Eye (tissue), 1 donor: Measurements from ENCODE around the gene PAPPA.

ENCODE experiments used
- DNase-seq: peaks from one replicate; pipeline ENCODE4 v3.0.0-alpha.2; 2015

The PAPPA gene

DNA sequence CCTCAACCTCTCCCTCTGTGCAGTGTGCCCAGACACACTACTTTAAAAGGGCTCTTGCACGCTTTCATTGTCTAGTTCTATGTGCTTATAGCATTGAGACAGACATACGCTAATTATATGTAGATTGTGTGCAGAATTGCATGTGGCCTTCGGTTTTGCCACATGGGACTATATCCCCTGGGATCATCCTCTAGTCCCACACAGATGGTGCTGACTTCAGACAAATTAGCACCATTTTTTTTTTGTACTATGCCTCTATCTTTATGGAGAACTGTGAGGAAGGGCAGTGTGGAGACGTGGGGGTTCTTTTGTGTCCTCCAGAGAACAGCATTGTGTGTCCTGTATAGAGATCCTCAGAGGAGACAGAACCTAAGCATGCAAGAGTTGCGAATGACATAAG is 29.3 kb downstream of the PAPPA start:
- no peak for DNase-seq

DNA sequence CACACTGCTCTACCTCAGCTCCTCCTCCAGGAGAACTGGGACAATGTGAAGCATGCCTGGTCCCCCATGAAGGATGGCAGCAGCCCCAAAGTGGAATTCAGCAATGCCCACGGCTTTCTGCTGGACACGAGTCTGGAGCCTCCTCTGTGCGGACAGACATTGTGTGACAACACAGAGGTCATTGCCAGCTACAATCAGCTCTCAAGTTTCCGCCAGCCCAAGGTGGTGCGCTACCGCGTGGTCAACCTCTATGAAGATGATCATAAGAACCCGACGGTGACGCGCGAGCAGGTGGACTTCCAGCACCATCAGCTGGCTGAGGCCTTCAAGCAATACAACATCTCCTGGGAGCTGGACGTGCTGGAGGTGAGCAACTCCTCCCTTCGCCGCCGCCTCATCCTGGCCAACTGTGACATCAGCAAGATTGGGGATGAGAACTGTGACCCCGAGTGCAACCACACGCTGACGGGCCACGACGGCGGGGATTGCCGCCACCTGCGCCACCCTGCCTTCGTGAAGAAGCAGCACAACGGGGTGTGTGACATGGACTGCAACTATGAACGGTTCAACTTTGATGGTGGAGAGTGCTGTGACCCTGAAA is 34.1 kb downstream of the PAPPA start:
- DNase-seq: no peak

GRCh38 chr9:116189683-116190082 is 36.1 kb downstream of the PAPPA start:
- no peak for DNase-seq

- no peak for DNase-seq
Measured at GRCh38 chr9:116190637-116191396, 37.2 kb downstream of the PAPPA start.

DNA sequence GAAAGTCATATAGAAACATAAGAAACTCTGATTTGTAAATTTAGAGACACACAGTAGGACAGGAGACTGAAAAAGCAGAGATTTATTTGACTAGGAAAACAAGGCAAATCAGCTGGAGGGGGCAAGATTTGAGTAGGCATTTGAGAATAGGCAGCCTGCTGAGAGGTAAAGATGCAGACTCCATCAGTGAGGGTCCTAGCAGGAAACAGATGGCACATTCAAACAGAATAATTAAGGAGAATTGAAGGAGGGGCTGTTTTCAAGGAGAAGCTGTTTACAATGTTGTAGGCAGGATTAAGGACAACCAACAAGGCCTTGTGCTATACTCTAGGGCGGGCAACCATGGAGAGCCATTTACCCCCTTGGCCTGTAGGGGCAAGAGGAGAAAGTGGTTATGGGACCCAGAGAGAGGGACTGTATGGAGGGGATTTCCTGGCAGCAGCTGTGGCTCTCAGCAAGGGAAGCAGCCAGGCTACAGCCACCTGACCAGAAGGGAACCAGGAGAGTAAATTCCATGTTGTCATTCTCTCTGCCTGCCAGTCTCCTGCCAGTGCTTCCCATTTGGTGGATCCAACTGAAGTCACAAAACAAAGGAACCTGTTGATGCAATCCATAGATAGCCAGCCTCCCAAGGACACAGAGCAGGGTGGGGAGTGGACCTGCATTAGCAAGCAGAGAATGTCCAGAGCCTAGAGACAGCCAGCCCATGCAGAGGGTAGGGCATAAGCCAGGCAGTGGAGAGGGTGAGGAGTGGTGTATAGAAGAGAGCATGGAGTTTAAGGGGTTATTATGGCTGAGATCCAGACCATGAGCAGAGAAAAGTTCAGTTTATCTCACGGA is 38.2 kb downstream of the PAPPA start:
- DNase-seq: peak; percentile 36

GRCh38 chr9:116193636-116194035 is 40.0 kb downstream of the PAPPA start:
- DNase-seq: no peak

DNA sequence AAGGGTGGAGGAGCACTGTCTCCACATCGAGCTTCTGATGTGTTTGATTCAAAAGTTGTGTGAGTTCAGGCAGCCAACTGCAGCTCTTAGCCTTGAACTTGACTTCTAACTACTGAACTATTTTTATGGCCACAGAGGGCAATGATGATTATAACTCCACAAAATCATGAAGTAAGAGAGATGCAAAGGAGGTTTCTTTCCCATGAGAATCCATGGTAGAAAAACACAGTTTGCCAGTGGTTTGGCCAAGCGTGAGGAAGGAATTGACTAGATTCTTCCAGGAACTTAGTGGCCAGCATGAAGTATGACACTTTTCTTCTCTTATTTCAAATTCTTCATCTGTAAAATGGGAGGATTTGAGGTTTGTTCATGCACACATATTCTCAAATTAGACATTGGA is 43.2 kb downstream of the PAPPA start:
- no peak for DNase-seq

- no peak for DNase-seq
Measured at GRCh38 chr9:116198344-116198743, 44.8 kb downstream of the PAPPA start.

DNA sequence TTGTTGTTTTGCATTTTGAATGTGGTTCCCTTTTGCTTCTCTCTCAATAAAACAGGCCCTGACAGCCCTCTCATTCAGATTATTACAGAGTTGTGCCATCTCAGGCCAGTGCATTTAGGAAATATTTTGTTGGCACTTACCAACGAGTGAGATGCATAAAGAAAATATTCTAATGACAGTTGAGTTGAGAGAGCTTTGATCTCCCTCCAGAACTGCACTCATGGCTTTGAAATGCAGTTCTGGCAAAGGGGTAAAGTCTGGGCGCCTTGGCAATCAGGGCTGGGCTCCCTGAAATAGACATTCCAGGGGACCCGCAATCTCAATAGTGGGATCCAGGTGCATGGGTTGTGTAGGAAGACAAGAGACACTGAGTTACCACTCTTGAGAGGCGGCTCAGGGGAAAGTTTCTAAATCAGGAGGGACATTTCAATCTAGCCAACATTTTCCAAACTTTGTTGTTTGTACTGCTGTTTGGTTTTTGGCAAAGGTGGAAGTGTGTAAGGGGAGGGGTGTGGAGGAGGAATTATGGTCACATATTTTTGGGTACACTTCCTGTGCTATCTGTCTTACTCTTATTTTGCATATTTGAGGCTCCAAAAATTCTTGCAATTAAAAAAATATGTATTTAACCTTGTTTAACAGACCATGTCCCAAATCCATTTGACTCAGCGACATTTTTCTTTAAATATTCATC is 48.8 kb downstream of the PAPPA start:
- DNase-seq: no peak

DNA sequence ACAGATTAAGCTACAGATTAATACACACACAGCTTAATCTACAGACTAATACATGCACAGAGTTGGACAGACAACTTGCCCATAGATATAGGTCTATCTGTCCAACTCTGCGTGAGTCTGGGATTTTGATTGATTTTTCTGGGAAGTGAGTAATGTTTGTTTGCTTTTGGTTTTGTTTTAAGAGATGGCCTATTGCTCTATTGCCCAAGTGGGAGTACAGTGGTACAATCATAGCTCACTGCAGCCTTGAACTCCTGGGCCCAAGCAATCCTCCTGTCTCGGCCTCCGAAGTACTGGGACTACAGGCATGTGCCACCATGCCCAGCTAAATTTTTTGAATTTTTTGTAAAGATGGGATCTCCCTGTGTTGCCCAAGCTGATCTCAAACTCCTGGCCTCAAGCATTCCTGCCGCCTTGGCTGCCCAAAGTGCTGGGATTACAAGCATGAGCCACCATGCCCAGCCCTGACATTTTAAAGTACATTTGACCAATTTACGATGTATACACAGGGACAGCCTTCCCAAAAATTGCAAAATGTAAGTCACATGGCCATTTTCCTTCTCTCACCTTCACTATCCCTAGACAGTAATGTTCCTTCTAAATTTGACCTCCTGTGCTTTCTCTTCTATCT is 50.8 kb downstream of the PAPPA start:
- no peak for DNase-seq

DNA sequence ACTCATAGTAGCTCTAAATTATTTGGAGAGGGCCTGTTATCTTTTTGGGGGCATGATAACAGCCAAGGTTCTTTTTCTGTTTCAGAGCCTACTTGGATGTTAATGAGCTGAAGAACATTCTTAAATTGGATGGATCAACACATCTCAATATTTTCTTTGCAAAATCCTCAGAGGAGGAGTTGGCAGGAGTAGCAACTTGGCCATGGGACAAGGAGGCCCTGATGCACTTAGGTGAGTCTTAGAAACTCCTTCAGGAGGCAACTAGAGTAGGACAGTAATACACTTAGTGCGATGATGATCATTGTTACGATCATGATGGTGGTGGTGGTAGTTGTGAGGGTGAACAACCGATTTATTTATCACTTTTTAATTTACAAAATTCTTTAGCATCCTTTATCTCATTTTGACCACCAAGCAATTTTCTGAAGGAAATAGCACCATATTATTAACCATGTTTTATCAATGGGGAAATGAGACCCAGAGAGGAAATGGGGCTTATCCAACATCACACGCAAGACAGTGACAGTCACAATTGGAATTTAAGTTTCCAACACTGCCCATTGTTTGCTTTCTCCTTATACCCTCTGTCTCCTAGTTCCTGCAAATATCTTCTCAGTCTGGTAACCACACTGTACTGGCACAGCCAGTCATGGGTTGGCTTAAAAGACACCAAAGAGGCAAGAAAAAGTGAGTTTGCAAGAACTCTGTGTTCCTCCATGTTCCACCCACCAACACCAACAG is 54.0 kb downstream of the PAPPA start:
- no peak for DNase-seq

DNA sequence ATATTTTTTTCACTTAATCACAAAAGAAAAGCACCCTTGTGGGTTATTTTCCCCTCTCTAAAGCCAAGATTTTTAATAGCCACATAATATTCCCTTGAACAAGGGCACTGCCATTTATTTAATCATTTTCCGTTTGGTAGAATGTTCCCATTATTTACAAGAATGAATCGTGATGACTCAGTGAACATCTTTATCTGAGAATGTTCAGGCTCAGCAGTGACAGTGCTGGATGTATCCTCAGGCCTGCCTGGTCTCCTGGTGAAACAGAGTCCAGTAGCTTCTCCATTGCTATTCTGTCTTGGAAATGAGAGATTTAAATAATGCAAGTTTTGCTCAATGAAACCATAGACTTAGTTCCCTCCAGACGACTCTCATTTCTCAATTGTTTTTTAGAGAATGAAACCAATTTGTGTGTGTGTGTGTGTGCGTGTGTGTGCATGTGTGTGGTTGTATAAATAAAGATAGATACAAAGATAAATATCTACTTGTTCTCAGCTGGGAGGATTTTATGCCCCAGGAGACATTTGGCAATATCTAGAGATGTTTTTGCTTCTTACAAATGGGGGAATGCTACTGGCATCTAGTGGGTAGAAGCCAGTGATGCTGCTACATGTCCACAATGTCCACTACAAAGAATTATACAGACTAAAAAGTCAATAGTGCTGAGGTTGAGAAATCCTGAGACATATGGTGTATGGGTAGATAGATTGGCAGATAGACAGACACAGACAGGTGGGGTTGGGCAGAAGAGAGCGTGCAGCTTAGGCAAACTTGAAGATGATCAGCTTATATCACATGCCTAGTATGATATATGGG is 55.0 kb downstream of the PAPPA start:
- DNase-seq: no peak

- peak; percentile 53 for DNase-seq
Measured at GRCh38 chr9:116209414-116210116, 56.0 kb downstream of the PAPPA start.

DNA sequence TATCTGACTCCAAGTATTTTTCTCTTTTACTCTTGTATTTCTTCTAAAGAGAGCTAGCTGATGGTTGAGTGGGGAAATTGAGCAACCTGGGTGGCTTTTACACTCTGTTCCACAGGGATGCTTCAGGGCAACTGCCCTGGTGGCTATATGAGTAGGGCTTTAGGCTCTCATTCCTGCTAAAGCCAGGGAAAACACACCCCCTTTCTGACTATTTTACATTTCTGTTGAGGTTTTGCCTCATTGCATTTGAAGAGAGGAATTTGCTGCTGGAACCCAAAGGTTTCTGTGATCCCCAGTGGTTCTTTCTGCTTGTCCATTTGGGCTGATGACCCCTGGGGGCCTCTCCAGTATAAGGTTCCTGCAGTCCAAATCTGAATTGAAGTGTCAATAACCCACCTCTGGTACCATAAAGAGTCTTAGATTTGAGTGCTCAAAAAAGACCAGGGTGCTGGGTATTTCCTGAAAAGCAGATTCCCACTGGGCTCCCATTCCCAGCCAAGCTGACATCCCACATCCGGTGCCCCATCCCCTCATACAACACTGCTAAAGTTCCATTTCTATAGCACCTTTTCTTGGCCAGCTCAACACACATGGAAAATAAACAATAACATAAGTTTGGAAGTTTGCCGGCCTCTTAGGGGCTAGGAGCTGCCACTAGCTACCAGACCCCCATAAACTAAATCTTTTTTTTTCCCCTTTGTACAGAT is 59.5 kb downstream of the PAPPA start:
- DNase-seq: no peak

- no peak for DNase-seq
Measured at GRCh38 chr9:116213693-116214047, 60.1 kb downstream of the PAPPA start.

DNA sequence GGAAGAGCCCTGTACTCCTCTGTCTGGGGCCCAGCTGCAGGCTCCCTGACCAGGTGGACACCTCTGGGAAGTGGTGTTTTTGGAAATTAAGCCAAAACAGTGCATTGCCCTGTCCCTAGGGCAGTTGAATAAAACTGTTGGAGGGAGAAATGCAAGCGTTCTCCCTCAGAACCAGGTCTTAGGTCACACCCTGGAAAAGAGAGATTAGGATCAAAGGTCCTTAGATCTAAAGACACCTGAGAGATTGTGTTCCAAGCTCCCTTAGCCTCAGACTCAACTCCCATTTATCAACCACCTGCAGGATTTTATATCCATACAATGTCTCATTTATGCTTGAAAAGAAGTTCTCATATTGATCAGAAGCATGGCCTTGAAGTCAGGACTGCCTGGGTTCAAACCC is 64.8 kb downstream of the PAPPA start:
- DNase-seq: no peak

DNA sequence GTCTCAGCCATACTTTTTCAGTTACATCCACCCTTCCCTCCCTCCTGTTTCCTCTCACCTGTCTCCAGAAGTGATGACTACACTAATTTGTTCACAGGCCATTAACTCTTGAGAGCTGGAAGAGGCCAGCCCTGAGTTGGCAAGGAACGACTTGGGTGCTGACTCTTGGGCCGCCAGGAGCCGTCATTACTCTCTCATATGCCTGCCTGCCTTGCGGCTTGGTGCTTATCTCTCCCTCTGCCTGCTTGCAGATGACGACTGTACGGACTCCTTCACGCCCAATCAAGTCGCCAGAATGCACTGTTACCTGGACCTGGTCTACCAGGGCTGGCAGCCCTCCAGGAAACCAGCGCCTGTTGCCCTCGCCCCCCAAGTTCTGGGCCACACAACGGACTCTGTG is 66.1 kb downstream of the PAPPA start:
- DNase-seq: no peak

DNA sequence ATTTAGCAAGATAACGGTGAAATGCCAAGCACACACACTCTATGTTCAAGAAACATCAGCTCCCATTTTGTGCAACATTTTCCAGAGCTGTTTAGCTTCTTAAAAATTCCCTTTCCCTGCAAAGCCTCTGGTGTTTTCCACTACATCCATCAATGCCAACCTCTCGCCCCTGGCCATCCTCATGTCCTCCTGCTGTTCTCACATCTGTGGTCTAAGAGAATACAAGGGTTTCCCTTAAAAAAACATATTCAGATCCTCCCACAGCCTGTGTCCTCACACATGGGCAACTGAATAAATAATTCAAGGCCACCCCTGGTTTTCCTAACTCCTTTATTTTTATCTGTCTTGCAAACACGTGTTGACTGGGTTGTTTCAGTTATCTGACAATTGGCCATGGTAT is 70.3 kb downstream of the PAPPA start:
- no peak for DNase-seq

DNA sequence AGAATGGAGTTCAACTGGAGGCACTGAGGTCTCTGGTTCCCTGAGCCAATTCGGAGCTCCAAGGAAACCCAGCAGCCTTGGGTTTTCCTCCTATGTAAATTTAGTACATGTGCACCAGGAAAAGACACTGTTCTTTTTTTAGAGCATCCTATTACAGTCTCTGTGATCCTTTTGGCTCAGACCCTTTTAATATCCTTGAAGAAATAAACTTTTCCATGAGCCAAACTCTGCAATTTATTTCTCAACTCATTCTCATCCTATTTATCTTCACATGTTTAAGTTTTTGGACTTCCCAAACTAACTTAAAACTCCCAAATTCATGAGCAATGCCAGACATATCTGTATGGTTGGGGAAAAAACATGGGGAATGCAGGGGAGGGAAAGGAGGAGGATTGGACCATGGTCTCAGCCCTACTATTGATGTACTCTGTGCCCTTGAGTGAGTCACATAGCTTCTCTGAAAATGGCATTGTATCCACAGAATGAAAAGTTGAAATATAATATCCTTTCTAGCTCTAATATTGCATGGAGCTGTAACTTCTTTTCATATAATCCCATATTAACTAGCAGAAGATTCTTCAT is 76.6 kb downstream of the PAPPA start:
- no peak for DNase-seq
